Peyer's patch (tissue), 4 donors: ENCODE data around the gene PET100.

ENCODE experiments used
- POLR2A ChIP-seq, 2 donors: fragments of 450-650 bp; IDR thresholded peaks; one replicate each; pipeline ENCODE4 v1.5.1; 2017; ENCODE audit warnings: antibody characterized with exemption in 2 of 2, mild to moderate bottlenecking in 2 of 2, moderate library complexity in 2 of 2
- TF ChIP-seq, protein P1 (sequence below), 6 experiments: fragments of 450-650 bp in 4 of 6; fragments of 200-600 bp in 2 of 6; sonication (generic) in 1 of 6; IDR thresholded peaks; one replicate each; pipeline ENCODE4 v1.5.1; 2017 to 2019; ENCODE audit warnings: antibody characterized with exemption in 6 of 6, mild to moderate bottlenecking in 3 of 6, moderate library complexity in 1 of 6

- TF ChIP-seq, protein P1, sequence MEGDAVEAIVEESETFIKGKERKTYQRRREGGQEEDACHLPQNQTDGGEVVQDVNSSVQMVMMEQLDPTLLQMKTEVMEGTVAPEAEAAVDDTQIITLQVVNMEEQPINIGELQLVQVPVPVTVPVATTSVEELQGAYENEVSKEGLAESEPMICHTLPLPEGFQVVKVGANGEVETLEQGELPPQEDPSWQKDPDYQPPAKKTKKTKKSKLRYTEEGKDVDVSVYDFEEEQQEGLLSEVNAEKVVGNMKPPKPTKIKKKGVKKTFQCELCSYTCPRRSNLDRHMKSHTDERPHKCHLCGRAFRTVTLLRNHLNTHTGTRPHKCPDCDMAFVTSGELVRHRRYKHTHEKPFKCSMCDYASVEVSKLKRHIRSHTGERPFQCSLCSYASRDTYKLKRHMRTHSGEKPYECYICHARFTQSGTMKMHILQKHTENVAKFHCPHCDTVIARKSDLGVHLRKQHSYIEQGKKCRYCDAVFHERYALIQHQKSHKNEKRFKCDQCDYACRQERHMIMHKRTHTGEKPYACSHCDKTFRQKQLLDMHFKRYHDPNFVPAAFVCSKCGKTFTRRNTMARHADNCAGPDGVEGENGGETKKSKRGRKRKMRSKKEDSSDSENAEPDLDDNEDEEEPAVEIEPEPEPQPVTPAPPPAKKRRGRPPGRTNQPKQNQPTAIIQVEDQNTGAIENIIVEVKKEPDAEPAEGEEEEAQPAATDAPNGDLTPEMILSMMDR (IDR thresholded peaks at IDR 0.05), result peak; percentile 97 to 99 (median 99)
- TF ChIP-seq POLR2A (IDR thresholded peaks at IDR 0.05), result peak in 1 of 2 donors; percentile 21
Observed at GRCh38 chr19:7680606-7681339, 51.2 kb downstream of the PET100 start, which contains the start of gene TRAPPC5.
